Epidermal melanocyte (primary cell): ENCODE results near the gene LY6G6D.
A peak's percentile ranks its signal among the peaks of the same experiment; 100 is the strongest.

Experiments used
- DNase-seq: peaks from one replicate; pipeline ENCODE4 v3.0.0; 2011; ENCODE audit warnings: low spot score; ENCODE audit not compliant: insufficient read length

The LY6G6D gene

GRCh38 chr6:31762878-31763618 is 47.9 kb downstream of the LY6G6D start:
- DNase-seq = no peak

- DNase-seq = peak; percentile 89
These were observed 48.4 kb downstream of the LY6G6D start for GRCh38 chr6:31763619-31763940.

GRCh38 chr6:31764198-31764597 is 49.0 kb downstream of the LY6G6D start:
- DNase-seq = no peak

- DNase-seq = no peak
These were observed 50.4 kb downstream of the LY6G6D start for GRCh38 chr6:31765559-31765909.

GRCh38 chr6:31765910-31766794 is 51.0 kb downstream of the LY6G6D start:
- no peak for DNase-seq

GRCh38 chr6:31767096-31767645 is 52.0 kb downstream of the LY6G6D start:
- no peak for DNase-seq
